H1 (cell line): ENCODE data around the gene HOXC11. TPM values are rescaled to one million over a fixed set of nuclear protein-coding genes. Genes with fewer than 3 reads are reported as not detected.

Experiments used
- CTCF ChIA-PET: fragments of 300-600 bp; sonication (Branson Sonifier 250); formaldehyde crosslinking; loops from one replicate; lab custom pipeline; 2021; ENCODE audit not compliant: partially characterized antibody; lab: Charles Lee
- POLR2A ChIA-PET: fragments of 300-600 bp; sonication (Branson Sonifier 250); formaldehyde crosslinking; loops from one replicate; lab custom pipeline; 2021; ENCODE audit warnings: inconsistent platforms; ENCODE audit not compliant: partially characterized antibody; lab: Charles Lee
- DNase-seq, 2 experiments: peaks; one replicate each; pipeline versions ENCODE4 v3.0.0 to v3.0.0-alpha.2; 2010 to 2022; ENCODE audit warnings: low spot score in 2 of 2, low read depth in 1 of 2, mixed read lengths in 1 of 2
- FAIRE-seq: peaks from 2 replicates; lab custom pipeline; 2011; peaks lifted over from hg19 to GRCh38; lab: Jason Lieb, UNC
- H2AFZ ChIP-seq: 2 replicates; pipeline ENCODE4 v1.8.1; 2012; ENCODE audit warnings: low read length, inconsistent platforms
- H2AK5ac ChIP-seq: 2 replicates; pipeline ENCODE4 v1.6.1; 2013; ENCODE audit warnings: low read depth, low read length
- H2BK120ac ChIP-seq: replicated peaks from 2 replicates; pipeline ENCODE3; 2013; ENCODE audit warnings: low read depth, low read length, inconsistent platforms
- H2BK12ac ChIP-seq: 2 replicates; pipeline ENCODE4 v1.6.1; 2013; ENCODE audit warnings: low read depth, low read length
- H2BK15ac ChIP-seq: 2 replicates; pipeline ENCODE4 v1.6.1; 2013; ENCODE audit warnings: low read length
- H2BK20ac ChIP-seq: 2 replicates; pipeline ENCODE4 v1.6.1; 2013; ENCODE audit warnings: low read length
- H2BK5ac ChIP-seq: 2 replicates; pipeline ENCODE4 v1.6.1; 2013; ENCODE audit warnings: low read depth, low read length
- H3K14ac ChIP-seq: 2 replicates; pipeline ENCODE4 v1.6.1; 2013; ENCODE audit warnings: inconsistent platforms; ENCODE audit not compliant: insufficient read length
- H3K18ac ChIP-seq: 2 replicates; pipeline ENCODE4 v1.6.1; 2013; ENCODE audit warnings: low read length; ENCODE audit errors: extremely low read depth
- H3K23ac ChIP-seq: 2 replicates; pipeline ENCODE4 v1.6.1; 2013; ENCODE audit warnings: inconsistent platforms; ENCODE audit not compliant: insufficient read length
- H3K23me2 ChIP-seq: 2 replicates; pipeline ENCODE4 v1.6.1; 2013; ENCODE audit warnings: low read depth, low read length
- H3K27ac ChIP-seq: 2 replicates; pipeline ENCODE4 v1.6.1; 2011; ENCODE audit warnings: low read depth, low read length, inconsistent platforms
- H3K27me3 ChIP-seq, 4 experiments: replicated peaks in 1 of 4; 1 replicate in 1 of 4; 2 replicates in 3 of 4; pipeline versions ENCODE4 v1.6.1 to v1.8.1; 2011 to 2013; ENCODE audit warnings: low read length in 3 of 4, mild to moderate bottlenecking in 3 of 4, inconsistent platforms in 2 of 4, mixed read lengths in 2 of 4, moderate library complexity in 1 of 4; ENCODE audit not compliant: control insufficient read depth in 3 of 4, insufficient read depth in 3 of 4; ENCODE audit errors: extremely low read depth in 1 of 4
- H3K36me3 ChIP-seq, 4 experiments: 2 replicates each; pipeline versions ENCODE4 v1.6.1 to v1.8.1; 2011 to 2013; ENCODE audit warnings: mild to moderate bottlenecking in 4 of 4, low read length in 3 of 4, moderate library complexity in 2 of 4, control low read depth in 1 of 4, inconsistent platforms in 1 of 4; ENCODE audit not compliant: insufficient read depth in 4 of 4, control insufficient read depth in 2 of 4
- H3K4ac ChIP-seq: replicated peaks from 2 replicates; pipeline ENCODE3; 2013; ENCODE audit warnings: low read length, low read depth, mixed read lengths, inconsistent platforms; ENCODE audit not compliant: insufficient read length
- H3K4me1 ChIP-seq, 4 experiments: replicated peaks in 1 of 4; 1 replicate in 1 of 4; 2 replicates in 3 of 4; pipeline versions ENCODE4 v1.6.1 to v1.8.1; 2011 to 2013; ENCODE audit warnings: low read length in 3 of 4, inconsistent platforms in 2 of 4, mixed read lengths in 1 of 4; ENCODE audit not compliant: insufficient read depth in 4 of 4, control insufficient read depth in 3 of 4
- H3K4me2 ChIP-seq, 2 experiments: 2 replicates each; pipeline versions ENCODE4 v1.6.1 to v1.8.1; 2011 to 2013; ENCODE audit warnings: low read depth in 2 of 2, low read length in 2 of 2, control low read depth in 1 of 2, inconsistent platforms in 1 of 2, mild to moderate bottlenecking in 1 of 2; ENCODE audit not compliant: insufficient read depth in 1 of 2
- H3K4me3 ChIP-seq, 4 experiments: fragments of 200-600, 300-600 bp in 1 of 4; sonication (generic), shearing (Covaris generic), sonication (Bioruptor Twin) in 1 of 4; 2 replicates each; pipeline versions ENCODE4 v1.5.1 to v1.8.1; 2011 to 2016; ENCODE audit warnings: low read length in 4 of 4, low read depth in 3 of 4, control low read depth in 2 of 4, inconsistent platforms in 2 of 4, mild to moderate bottlenecking in 2 of 4, mixed read lengths in 1 of 4, moderate library complexity in 1 of 4; ENCODE audit not compliant: insufficient read depth in 2 of 4; ENCODE audit errors: extremely low read depth in 1 of 4
- H3K56ac ChIP-seq: replicated peaks from 2 replicates; pipeline ENCODE3; 2013; ENCODE audit warnings: low read depth, mild to moderate bottlenecking, mixed read lengths, low read length, inconsistent platforms; ENCODE audit not compliant: insufficient read length
- H3K79me1 ChIP-seq: 2 replicates; pipeline ENCODE4 v1.6.1; 2013; ENCODE audit warnings: low read depth, low read length, control low read depth
- H3K79me2 ChIP-seq, 2 experiments: 2 replicates each; pipeline versions ENCODE4 v1.6.1 to v1.8.1; 2012 to 2013; ENCODE audit warnings: low read length in 2 of 2, mild to moderate bottlenecking in 2 of 2, inconsistent platforms in 1 of 2; ENCODE audit not compliant: insufficient read depth in 2 of 2, control insufficient read depth in 1 of 2
- H3K9ac ChIP-seq, 4 experiments: replicated peaks in 1 of 4; 1 replicate in 1 of 4; 2 replicates in 3 of 4; pipeline versions ENCODE4 v1.6.1 to v1.8.1; 2011 to 2013; ENCODE audit warnings: low read depth in 3 of 4, low read length in 3 of 4, control low read depth in 2 of 4, mild to moderate bottlenecking in 2 of 4, moderate library complexity in 2 of 4, inconsistent platforms in 1 of 4; ENCODE audit errors: extremely low read depth in 1 of 4
- H3K9me3 ChIP-seq, 2 experiments: 2 replicates each; pipeline versions ENCODE4 v1.6.1 to v1.8.1; 2012 to 2013; ENCODE audit warnings: mild to moderate bottlenecking in 2 of 2, moderate library complexity in 2 of 2, control low read depth in 1 of 2, inconsistent platforms in 1 of 2, low read depth in 1 of 2, low read length in 1 of 2, mixed read lengths in 1 of 2; ENCODE audit not compliant: insufficient read depth in 2 of 2
- H4K20me1 ChIP-seq, 2 experiments: replicated peaks in 1 of 2; 2 replicates each; pipeline versions ENCODE3 to v1.8.1; 2011 to 2013; ENCODE audit warnings: inconsistent platforms in 2 of 2, low read length in 2 of 2, mild to moderate bottlenecking in 1 of 2; ENCODE audit not compliant: insufficient read depth in 2 of 2, control insufficient read depth in 1 of 2
- H4K5ac ChIP-seq: 2 replicates; pipeline ENCODE4 v1.6.1; 2013; ENCODE audit warnings: low read length, low read depth, mixed read lengths, inconsistent platforms; ENCODE audit not compliant: insufficient read length
- H4K8ac ChIP-seq: 2 replicates; pipeline ENCODE4 v1.8.0; 2013; ENCODE audit warnings: mild to moderate bottlenecking, moderate library complexity, low read length, inconsistent platforms; ENCODE audit not compliant: insufficient read depth; ENCODE audit errors: extremely low read depth
- H4K91ac ChIP-seq: replicated peaks from 2 replicates; pipeline ENCODE3; 2013; ENCODE audit warnings: low read length, mixed read lengths, inconsistent platforms; ENCODE audit not compliant: insufficient read length
- CREB1 ChIP-seq: IDR thresholded peaks from 2 replicates; pipeline ENCODE4 v1.6.1; 2012; ENCODE audit warnings: inconsistent platforms
- EZH2 ChIP-seq: fragments of 200-600 bp; sonication (generic); IDR thresholded peaks from 2 replicates; pipeline ENCODE4 v1.7.1; 2012; ENCODE audit warnings: low read depth, mild to moderate bottlenecking, moderate library complexity, low read length, inconsistent platforms; ENCODE audit not compliant: severe bottlenecking
- KDM1A ChIP-seq: fragments of 200-600, 300-600 bp; sonication (generic); IDR thresholded peaks from 2 replicates; pipeline ENCODE4 v1.7.1; 2016; ENCODE audit warnings: mild to moderate bottlenecking, low read length, borderline replicate concordance
- KDM5A ChIP-seq: fragments of 200-600 bp; IDR thresholded peaks from 2 replicates; pipeline ENCODE4 v1.7.1; 2012; ENCODE audit warnings: mild to moderate bottlenecking, low read length, inconsistent platforms, mixed read lengths
- PHF8 ChIP-seq: fragments of 200-600 bp; sonication (generic); conservative IDR thresholded peaks from 2 replicates; pipeline ENCODE4 v1.7.1; 2012; ENCODE audit warnings: low read depth, mild to moderate bottlenecking, inconsistent platforms, low read length, moderate library complexity
- POLR2A ChIP-seq, 2 experiments: IDR thresholded peaks; 1 replicate in 1 of 2; 2 replicates in 1 of 2; pipeline ENCODE4 v1.6.1; 2011; ENCODE audit warnings: low read depth in 2 of 2, low read length in 2 of 2, mild to moderate bottlenecking in 2 of 2; ENCODE audit errors: control extremely low read depth in 1 of 2
- RNF2 ChIP-seq: fragments of 200-900, 300-1000 bp; sonication (generic); IDR thresholded peaks from 2 replicates; pipeline ENCODE4 v1.7.1; 2016; ENCODE audit warnings: borderline replicate concordance, low read depth, mild to moderate bottlenecking, antibody characterized with exemption, low read length; ENCODE audit not compliant: poor library complexity, severe bottlenecking; ENCODE audit errors: missing control alignments
- SP2 ChIP-seq: IDR thresholded peaks from 2 replicates; pipeline ENCODE4 v1.6.1; 2012; ENCODE audit warnings: mild to moderate bottlenecking, low read length, inconsistent platforms
- TBP ChIP-seq: IDR thresholded peaks from 2 replicates; pipeline ENCODE4 v1.6.1; 2011; ENCODE audit warnings: low read depth, low read length, improper control_type of control experiment
- YY1 ChIP-seq: IDR thresholded peaks from 2 replicates; pipeline ENCODE4 v1.6.1; 2011; ENCODE audit warnings: low read depth, mild to moderate bottlenecking, low read length
- whole genome bisulfite sequencing, 2 experiments: shearing (Covaris generic) in 1 of 2; methylation state at CpG; one replicate each; pipeline versions ENCODE4 v1.1.6 to v1.1.7; 2013 to 2015; ENCODE audit warnings: low lambda C conversion rate in 2 of 2, mixed read lengths in 2 of 2, inconsistent platforms in 1 of 2, low coverage in 1 of 2, missing lambda C conversion rate in 1 of 2; ENCODE audit not compliant: insufficient replicate concordance in 2 of 2, insufficient coverage in 1 of 2, insufficient read length in 1 of 2; ENCODE audit errors: extremely low coverage in 1 of 2, missing lambda C conversion rate in 1 of 2; 5-methylcytosine and 5-hydroxymethylcytosine counted together
- polyA plus RNA-seq, 7 experiments: library from polyadenylated mRNA; depleted of rRNA in 3 of 7; stranded (reverse) in 5 of 7; unstranded in 2 of 7; fragments of >200 nt in 5 of 7; fragments of 200-250 nt in 2 of 7; gene quantifications; 1 replicate in 5 of 7; 2 replicates in 1 of 7; 4 replicates in 1 of 7; pipeline versions ENCODE4 v1.2.1 to v1.2.3, GENCODE V29; 2011 to 2013; ENCODE audit warnings: missing spikeins in 2 of 7, mixed read lengths in 2 of 7
- total RNA-seq: library from RNA; stranded (reverse); fragmentation: NEBNext Ultra II Directional; extraction: Animal tissue kit (Norgen Biotek cat#: 25700); gene quantifications from 2 replicates; pipeline ENCODE4 v1.2.1, GENCODE V29; 2021
- TF ChIP-seq, protein P1 (sequence below): IDR thresholded peaks from 2 replicates; pipeline ENCODE4 v1.6.1; 2011; ENCODE audit warnings: low read length, improper control_type of control experiment

Gene HOXC11
- total and polyA plus RNA-seq, 2 of the 8 experiments (the other 6 are each of a cell fraction or from before 2014, with no cell fraction given) = not detected

DNA sequence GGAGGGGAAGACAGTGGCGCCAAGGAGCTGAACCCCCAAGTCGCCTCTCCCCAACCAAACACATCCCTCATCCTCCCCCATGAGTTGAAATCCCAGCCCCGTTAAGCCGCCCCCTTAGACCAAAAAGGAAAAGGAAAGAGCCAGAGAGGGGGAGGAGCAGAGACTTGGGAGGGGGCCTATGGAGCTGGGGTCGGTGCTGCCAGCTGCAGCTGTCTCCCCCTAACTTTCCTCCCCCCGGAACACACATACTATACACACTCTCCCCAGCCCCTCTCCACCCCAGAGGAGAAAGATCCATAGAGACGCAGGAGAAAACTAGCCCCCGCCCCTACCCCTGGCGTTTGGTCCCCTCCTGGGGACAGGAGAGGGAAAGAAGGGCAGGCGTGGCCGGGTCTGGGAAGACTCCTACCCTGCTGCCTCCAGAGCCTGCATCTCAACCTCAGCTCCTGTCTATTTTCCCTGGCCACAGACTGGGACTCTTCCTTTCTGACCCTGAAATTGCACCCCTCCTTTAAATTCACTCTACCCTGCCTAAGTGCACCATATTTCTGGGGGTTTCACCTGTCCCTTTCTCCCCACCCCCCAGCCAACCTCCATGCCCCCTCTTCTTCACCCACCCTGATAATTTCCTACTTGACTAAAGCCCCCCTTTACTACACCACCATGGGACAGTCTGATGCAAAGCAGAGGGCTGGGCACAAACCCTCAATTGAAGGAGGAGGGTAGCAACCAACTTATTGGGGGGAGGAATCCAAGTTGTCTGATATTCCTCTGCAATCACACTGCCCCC is 25.4 kb downstream of the HOXC11 start:
- Histone ChIP-seq H3K4me3 (no peak overlapping the region), H3K9ac (no peak overlapping the region), H3K14ac (no peak overlapping the region), H2BK120ac (no peak overlapping the region), H3K23me2 (peaks cover 4% of the 10 kb centered on the region; the same call in 1 of the 2 replicates), H3K4me1 (peaks cover 0 to 17% (median 8%) of the 10 kb centered on the region in 4 experiments; a peak in 5 of 7 replicates), H3K23ac (no peak overlapping the region), H3K56ac (no peak overlapping the region), H2BK15ac (no peak overlapping the region), H2BK5ac (no peak overlapping the region), H4K8ac (no peak overlapping the region), H3K9me3 (peaks cover 0 to 4% of the 10 kb centered on the region in 2 experiments; a peak in 1 of 4 replicates), H2AK5ac (no peak overlapping the region), H3K27me3 (peaks cover 98 to 100% (median 100%) of the 10 kb centered on the region in 4 experiments), H3K27ac (no peak overlapping the region), H3K79me2 (no peaks in the 10 kb centered on the region), H2AFZ (no peak overlapping the region), H3K4ac (no peak overlapping the region), H3K4me2 (no peak overlapping the region), H2BK12ac (no peak overlapping the region), H4K91ac (no peak overlapping the region), H3K18ac (no peak overlapping the region), H2BK20ac (no peak overlapping the region), H4K20me1 (peaks cover 22 to 23% of the 10 kb centered on the region in 2 experiments), H3K79me1 (no peaks in the 10 kb centered on the region), H4K5ac (no peak overlapping the region), H3K36me3 (peaks cover 0 to 20% (median 0%) of the 10 kb centered on the region in 4 experiments; a peak in 1 of 8 replicates)
- ChIA-PET POLR2A (interaction anchor here (1.2 kb wide), 2 partner anchors 10 to 218 kb away, joined by 3 read pairs; no protein-coding TSS in a partner anchor), CTCF (interaction anchor here (0.6 to 11.3 kb wide), 13 partner anchors 10 to 210 kb away, joined by 3 to 154 read pairs (median 6); partner anchors contain the start of genes HOXC10, HOXC5 and HOXC8)
- no peak for FAIRE-seq
- DNase-seq = no peak
- WGBS, 2 experiments = 26% methylated on average over 8 of the region's 11 CpGs; no CpG with 5 or more reads in 1 of the 2 experiments
- no peak for TF ChIP-seq KDM5A
- no peak for TF ChIP-seq TBP
- TF ChIP-seq, protein P1, sequence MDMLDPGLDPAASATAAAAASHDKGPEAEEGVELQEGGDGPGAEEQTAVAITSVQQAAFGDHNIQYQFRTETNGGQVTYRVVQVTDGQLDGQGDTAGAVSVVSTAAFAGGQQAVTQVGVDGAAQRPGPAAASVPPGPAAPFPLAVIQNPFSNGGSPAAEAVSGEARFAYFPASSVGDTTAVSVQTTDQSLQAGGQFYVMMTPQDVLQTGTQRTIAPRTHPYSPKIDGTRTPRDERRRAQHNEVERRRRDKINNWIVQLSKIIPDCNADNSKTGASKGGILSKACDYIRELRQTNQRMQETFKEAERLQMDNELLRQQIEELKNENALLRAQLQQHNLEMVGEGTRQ = no peak
- peak; percentile 92 for TF ChIP-seq RNF2
- no peak for TF ChIP-seq PHF8
- TF ChIP-seq YY1 = no peak
- no peak for TF ChIP-seq KDM1A
- TF ChIP-seq POLR2A (IDR thresholded peaks at IDR 0.05; ENCODE audit: control extremely low read depth in 1 of 2, low read depth in 2 of 2, low read length in 2 of 2) = no peak
- no peak for TF ChIP-seq CREB1
- TF ChIP-seq EZH2 = peak; percentile 54
- no peak for TF ChIP-seq SP2
